GM19351 (cell line): ENCODE data around the gene NTF3.

ENCODE experiments used
- ATAC-seq: cut with Tn5 transposase; IDR thresholded peaks from one replicate; pipeline ENCODE4 v1.9.1; 2021; ENCODE audit warnings: mild to moderate bottlenecking, moderate library complexity; ENCODE audit not compliant: unreplicated experiment

NTF3 gene

GRCh38 chr12:5432011-5432400 lies at the start of gene NTF3:
Gene NTF3, plus strand, starts transcription at chr12:5432108. Its CDS starts 217 bp downstream, at chr12:5432325.
- ATAC-seq = no peak

DNA sequence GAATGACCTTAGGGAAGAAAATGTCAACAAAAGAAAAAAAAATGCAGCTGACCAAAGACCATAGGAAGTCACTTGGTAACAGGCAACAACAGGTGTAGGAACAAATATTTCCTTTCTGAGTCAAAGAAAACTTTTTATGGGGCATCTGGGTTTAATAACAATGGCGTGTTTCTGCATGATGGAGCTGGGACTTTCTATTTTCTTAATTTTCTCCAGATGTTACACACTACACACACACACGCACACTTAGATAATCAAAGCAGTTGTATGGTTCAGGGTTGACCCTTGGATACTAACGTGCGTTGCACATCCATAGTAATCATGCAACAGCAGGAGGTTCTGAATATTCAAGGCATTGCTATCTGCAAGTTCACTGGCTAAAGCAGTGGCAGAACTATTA lies 47.9 kb upstream of the NTF3 start:
- no peak for ATAC-seq

DNA sequence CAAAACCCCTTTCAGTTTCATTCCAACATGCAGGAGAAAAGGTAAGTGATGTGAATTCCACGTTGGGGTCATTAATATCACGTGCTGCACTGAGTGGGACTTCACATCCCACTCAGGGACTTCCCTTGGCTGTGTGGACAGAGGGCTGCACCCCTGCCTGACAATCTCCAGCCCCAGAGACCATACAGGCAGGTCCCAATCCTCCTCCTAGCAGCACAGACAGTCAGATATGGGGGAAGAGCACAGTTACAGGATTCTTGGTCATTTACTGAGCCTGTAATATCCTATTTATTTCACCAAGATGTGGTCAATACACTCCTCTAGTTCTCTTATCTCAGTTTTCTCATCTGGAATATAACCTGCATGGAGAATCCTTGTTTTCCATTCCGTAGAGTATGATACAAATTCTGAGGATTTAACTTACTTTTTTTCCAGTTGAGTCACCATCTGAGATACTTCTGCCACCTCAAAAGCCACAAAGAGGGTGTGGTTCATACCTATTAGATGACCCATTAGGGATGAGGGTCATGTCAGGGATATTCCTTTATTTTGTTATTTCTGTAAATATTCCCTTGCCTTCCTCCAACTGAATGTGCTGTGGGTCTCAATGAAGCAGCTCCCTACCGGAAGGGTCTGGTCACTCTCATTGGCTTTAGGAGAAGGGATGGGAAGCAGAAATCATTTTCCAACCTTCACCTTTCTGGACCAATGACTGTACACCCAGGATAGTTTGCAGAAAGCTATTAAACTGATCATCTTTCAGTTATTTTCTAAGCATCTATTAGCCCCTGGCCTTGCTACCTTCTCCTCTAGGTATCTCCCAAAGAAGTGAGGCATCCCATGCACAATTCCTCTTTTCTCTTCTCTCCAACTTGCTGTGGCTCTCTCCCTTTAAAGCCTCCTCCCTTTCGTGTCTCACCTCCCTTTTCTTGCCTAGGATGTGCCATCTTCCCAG lies 43.0 kb upstream of the NTF3 start:
- no peak for ATAC-seq

GRCh38 chr12:5390174-5390799 lies 41.6 kb upstream of the NTF3 start:
- no peak for ATAC-seq

DNA sequence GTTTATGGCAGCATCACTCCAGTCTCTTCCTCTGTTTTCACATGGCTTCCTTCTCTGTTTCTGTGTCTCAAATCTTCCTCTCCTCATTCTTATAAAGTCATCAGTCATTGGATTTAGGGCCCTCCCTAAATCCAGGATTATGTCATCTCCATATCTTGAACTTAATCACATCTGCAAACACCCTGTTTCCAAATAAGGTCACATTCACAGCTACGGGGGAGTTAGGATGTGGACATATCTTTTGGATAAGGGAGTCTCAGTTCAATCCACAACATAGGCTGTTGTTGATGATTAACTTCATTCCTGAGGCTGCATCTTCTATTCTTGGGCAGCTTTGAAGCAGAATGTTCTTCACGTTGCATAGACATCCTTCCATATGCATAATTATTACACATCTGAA lies 40.3 kb upstream of the NTF3 start:
- no peak for ATAC-seq

- ATAC-seq = no peak
These were observed 38.9 kb upstream of the NTF3 start for GRCh38 chr12:5392961-5393360.

GRCh38 chr12:5395443-5396271 lies 36.3 kb upstream of the NTF3 start:
- ATAC-seq = no peak

DNA sequence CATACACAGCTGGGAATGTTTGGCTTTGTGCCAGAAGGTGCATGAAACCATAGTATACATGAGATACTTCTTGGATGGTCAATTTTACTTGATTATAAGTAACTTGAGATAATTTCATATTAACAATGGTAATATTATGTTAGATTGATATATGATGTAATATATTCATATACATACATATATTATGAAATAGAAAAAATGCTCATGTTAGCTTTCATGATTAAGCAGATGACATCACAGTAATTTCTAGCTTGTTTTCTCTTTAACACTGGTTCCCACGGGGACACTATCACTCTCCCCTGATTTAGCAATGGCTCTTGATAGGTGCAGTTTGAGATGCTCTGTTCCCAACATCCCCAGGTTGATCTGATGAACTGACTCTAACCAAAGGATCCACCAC lies 35.4 kb upstream of the NTF3 start:
- ATAC-seq = no peak

GRCh38 chr12:5399266-5399665 lies 32.6 kb upstream of the NTF3 start:
- no peak for ATAC-seq

GRCh38 chr12:5402009-5402935 lies 29.6 kb upstream of the NTF3 start:
- no peak for ATAC-seq

DNA sequence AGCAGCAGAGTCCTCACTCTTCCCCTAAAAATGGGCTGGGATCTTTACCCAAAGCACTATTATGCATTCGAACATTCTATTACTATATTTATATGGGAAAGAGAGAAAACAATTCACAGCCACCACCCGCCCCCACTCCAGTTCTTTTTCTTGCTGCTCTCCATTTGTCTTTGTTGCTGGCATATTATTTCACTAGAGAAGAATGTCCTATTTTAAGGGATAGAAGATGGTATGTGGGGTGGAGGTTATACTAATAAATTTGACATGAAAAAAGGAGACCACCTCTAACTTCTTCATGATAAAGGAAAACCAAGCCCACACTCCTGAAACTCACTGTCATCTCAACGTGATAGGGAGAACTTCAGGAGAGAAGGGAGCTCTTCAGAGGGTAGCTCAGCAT lies 28.5 kb upstream of the NTF3 start:
- no peak for ATAC-seq

- ATAC-seq = no peak
These were observed 24.7 kb upstream of the NTF3 start for GRCh38 chr12:5407034-5407856.

DNA sequence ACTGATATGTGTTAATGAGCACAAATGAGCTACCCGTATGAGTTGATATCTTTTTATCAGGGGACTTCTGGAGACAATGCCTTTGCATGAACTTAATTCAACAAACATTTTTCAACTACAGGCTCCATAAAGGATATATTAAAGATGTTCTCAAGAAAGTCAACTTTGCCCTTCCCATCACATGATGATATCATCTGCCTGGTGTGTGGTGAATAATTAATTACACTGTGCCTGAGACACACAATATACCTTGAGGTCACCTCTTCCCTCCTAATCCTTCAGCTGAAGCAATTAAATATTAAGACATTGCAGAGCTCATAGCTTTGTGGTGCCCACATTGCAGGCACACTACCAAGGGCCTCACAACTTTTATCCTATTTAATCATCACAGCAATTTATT lies 22.3 kb upstream of the NTF3 start:
- ATAC-seq = no peak

DNA sequence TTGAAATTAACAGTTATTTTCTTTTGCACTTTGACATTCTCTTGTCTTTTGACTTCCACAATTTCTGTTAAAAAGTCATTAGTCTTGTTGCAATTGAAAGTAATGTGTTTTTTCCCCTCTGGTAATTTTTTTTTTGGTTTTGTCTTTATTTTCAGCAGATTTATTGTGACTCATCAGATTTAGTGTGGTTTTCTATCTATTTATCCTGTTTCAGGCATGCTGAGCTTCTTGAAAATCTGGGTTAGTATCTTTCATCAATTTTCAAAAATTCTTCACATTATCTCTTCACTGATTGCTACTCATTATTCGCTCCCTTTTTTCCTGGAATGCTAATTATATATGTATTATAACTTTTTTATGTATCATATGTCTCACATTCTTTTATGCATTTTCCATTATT lies 15.3 kb upstream of the NTF3 start:
- ATAC-seq = no peak

GRCh38 chr12:5417500-5417899 lies 14.4 kb upstream of the NTF3 start:
- no peak for ATAC-seq

GRCh38 chr12:5428332-5429221 lies 3.3 kb upstream of the NTF3 start:
- no peak for ATAC-seq

DNA sequence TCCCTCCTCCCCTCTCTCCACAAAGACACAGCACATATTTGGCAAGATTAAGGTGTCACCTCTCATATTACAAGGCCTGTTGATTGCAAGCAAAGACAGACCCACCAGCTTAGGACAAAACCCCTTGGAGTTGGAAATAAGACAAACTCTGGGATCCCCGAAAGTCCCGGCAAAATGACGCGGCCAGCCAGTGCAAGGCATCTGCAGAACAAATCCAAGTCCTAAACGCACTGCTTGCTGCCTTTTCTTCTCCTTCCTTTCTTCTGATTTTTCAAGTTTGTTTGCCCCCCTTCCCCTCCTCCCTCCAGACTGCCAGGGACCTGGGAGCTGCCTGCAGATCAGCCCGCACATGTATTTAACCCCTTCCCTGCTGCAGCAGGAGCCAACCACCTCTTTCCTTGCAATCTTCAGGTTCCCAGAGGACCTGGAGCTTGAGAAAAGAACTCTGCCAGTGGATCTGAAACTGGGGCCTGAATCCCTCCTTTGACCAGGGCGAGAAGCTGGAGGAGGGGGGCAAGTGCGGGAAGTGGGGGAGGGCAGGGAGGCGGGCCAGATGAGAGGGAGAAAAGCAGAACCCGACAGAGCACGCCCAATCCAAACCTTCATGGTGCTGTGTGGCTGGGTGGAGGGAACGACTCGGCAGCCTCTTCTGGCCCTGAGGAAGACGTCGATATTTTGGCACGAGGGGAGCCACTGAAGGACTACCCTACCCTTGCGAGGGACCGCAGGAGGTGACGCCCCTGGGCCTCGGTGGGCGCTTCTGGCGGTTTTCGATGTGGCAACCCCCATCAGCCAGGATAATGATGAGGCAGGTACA lies 2.0 kb upstream of the NTF3 start:
- no peak for ATAC-seq
